ENCODE measurements around the gene ULK3.

Gene ULK3

GRCh38 chr15:74821091-74821789 is 21.7 kb downstream of the ULK3 start:
- no peak for DNase-seq

- no peak for DNase-seq
Observed at GRCh38 chr15:74820056-74820455, 22.9 kb downstream of the ULK3 start.

GRCh38 chr15:74817370-74817737 is 25.6 kb downstream of the ULK3 start:
- no peak for DNase-seq

GRCh38 chr15:74816624-74817369 is 26.2 kb downstream of the ULK3 start:
- DNase-seq, result no peak

GRCh38 chr15:74815961-74816360 is 27.0 kb downstream of the ULK3 start:
- DNase-seq, result no peak

GRCh38 chr15:74815121-74815934 is 27.6 kb downstream of the ULK3 start:
- DNase-seq, result no peak

- no peak for DNase-seq
Observed at GRCh38 chr15:74812533-74812932, 30.4 kb downstream of the ULK3 start, which contains the start of gene LMAN1L. LMAN1L (plus strand) TSS chr15:74812835; CDS start chr15:74812855, 20 bp downstream.

- DNase-seq, result no peak
Observed at GRCh38 chr15:74809956-74810355, 33.0 kb downstream of the ULK3 start.

GRCh38 chr15:74809242-74809641 is 33.7 kb downstream of the ULK3 start:
- DNase-seq, result no peak

GRCh38 chr15:74808840-74809229 is 34.1 kb downstream of the ULK3 start:
- DNase-seq, result no peak

- no peak for DNase-seq
Observed at GRCh38 chr15:74808078-74808839, 34.7 kb downstream of the ULK3 start.

- DNase-seq, result no peak
Observed at GRCh38 chr15:74807282-74807681, 35.7 kb downstream of the ULK3 start.

GRCh38 chr15:74804935-74805334 is 38.0 kb downstream of the ULK3 start:
- no peak for DNase-seq

- no peak for DNase-seq
Observed at GRCh38 chr15:74802862-74803447, 40.0 kb downstream of the ULK3 start.

- DNase-seq, result no peak
Observed at GRCh38 chr15:74802290-74802689, 40.7 kb downstream of the ULK3 start.

- no peak for DNase-seq
Observed at GRCh38 chr15:74801311-74801997, 41.5 kb downstream of the ULK3 start.

GRCh38 chr15:74800559-74801094 is 42.3 kb downstream of the ULK3 start:
- DNase-seq, result no peak

GRCh38 chr15:74799856-74800558 is 42.9 kb downstream of the ULK3 start:
- peak; percentile 38 to 60 for DNase-seq

- DNase-seq, result no peak
Observed at GRCh38 chr15:74799255-74799855, 43.6 kb downstream of the ULK3 start.
